Fibroblast of gingiva (primary cell): ENCODE data around the gene BSND.
"Not testable (repeated sequence)": the region's sequence is repeated elsewhere in the genome, so short reads cannot be mapped to it uniquely, and the experiment has no call there.

ENCODE experiments used
- DNase-seq: peaks from one replicate; pipeline ENCODE4 v3.0.0-alpha.2; 2011; ENCODE audit warnings: low read depth

BSND gene

GRCh38 chr1:54998677-54999076 is at the start of gene BSND:
BSND (plus strand) TSS chr1:54998933; CDS start chr1:54999187, 254 bp downstream.
- no peak for DNase-seq

GRCh38 chr1:54949053-54949452 is 49.7 kb upstream of the BSND start:
- no peak for DNase-seq

- DNase-seq = peak; percentile 37
Observed at GRCh38 chr1:54950006-54950368, 48.7 kb upstream of the BSND start.

- DNase-seq = peak; percentile 96
Observed at GRCh38 chr1:54950369-54951163, 48.2 kb upstream of the BSND start.

- DNase-seq = no peak
Observed at GRCh38 chr1:54951810-54952226, 46.9 kb upstream of the BSND start.

GRCh38 chr1:54952950-54953718 is 45.6 kb upstream of the BSND start:
- DNase-seq = peak; percentile 12

GRCh38 chr1:54953846-54954245 is 44.9 kb upstream of the BSND start:
- no peak for DNase-seq

GRCh38 chr1:54955359-54955758 is 43.4 kb upstream of the BSND start:
- DNase-seq = peak; percentile 80

GRCh38 chr1:54956726-54957125 is 42.0 kb upstream of the BSND start:
- no peak for DNase-seq

- DNase-seq = no peak
Observed at GRCh38 chr1:54959241-54959640, 39.5 kb upstream of the BSND start.

- DNase-seq = no peak
Observed at GRCh38 chr1:54962612-54963395, 35.9 kb upstream of the BSND start.

GRCh38 chr1:54963829-54964228 is 34.9 kb upstream of the BSND start:
- DNase-seq = not testable (repeated sequence)

GRCh38 chr1:54965624-54966340 is 33.0 kb upstream of the BSND start:
- DNase-seq = peak; percentile 53

- DNase-seq = no peak
Observed at GRCh38 chr1:54967372-54967771, 31.4 kb upstream of the BSND start.

GRCh38 chr1:54968551-54968950 is 30.2 kb upstream of the BSND start:
- DNase-seq = peak; percentile 47

- DNase-seq = no peak
Observed at GRCh38 chr1:54969879-54970278, 28.9 kb upstream of the BSND start.

GRCh38 chr1:54970901-54971300 is 27.8 kb upstream of the BSND start:
- no peak for DNase-seq

- DNase-seq = no peak
Observed at GRCh38 chr1:54971317-54971791, 27.4 kb upstream of the BSND start.

GRCh38 chr1:54972436-54972835 is 26.3 kb upstream of the BSND start:
- no peak for DNase-seq

GRCh38 chr1:54973205-54973921 is 25.4 kb upstream of the BSND start:
- DNase-seq = peak; percentile 64
